GM23338 (cell line): Measurements from ENCODE around the gene ST6GALNAC1. TPM values are rescaled to one million over a fixed set of nuclear protein-coding genes. Genes with fewer than 3 reads are reported as not detected.

Experiments
- ATAC-seq: fragments of 200-7000 bp; cut with Tn5 transposase; 3 replicates; pipeline ENCODE4 v1.9.1; 2020
- DNase-seq: peaks from one replicate; pipeline ENCODE4 v3.0.0-alpha.2; 2015; ENCODE audit warnings: low spot score
- H2AFZ ChIP-seq: fragments of 200-600 bp; sonication (generic); 2 replicates; pipeline ENCODE4 v1.8.0; 2016; ENCODE audit warnings: antibody characterized with exemption, mild to moderate bottlenecking, moderate library complexity
- H3F3A ChIP-seq: fragments of 200-600 bp; sonication (generic); replicated peaks from 2 replicates; pipeline ENCODE4 v1.8.0; 2017; ENCODE audit warnings: antibody characterized with exemption, mixed run types, low read depth
- H3K27ac ChIP-seq: fragments of 200-600 bp; sonication (generic); 2 replicates; pipeline ENCODE4 v1.6.1; 2016; ENCODE audit warnings: low read depth
- H3K27me3 ChIP-seq: fragments of 200-600 bp; sonication (generic); 2 replicates; pipeline ENCODE4 v1.8.0; 2016; ENCODE audit warnings: mild to moderate bottlenecking, mixed run types, moderate library complexity; ENCODE audit not compliant: insufficient read depth
- H3K36me3 ChIP-seq: fragments of 200-600 bp; sonication (generic); 2 replicates; pipeline ENCODE4 v1.8.0; 2016; ENCODE audit warnings: mild to moderate bottlenecking; ENCODE audit not compliant: insufficient read depth
- H3K4me1 ChIP-seq: fragments of 200-600 bp; sonication (generic); 2 replicates; pipeline ENCODE4 v1.8.0; 2016; ENCODE audit warnings: mild to moderate bottlenecking, moderate library complexity; ENCODE audit not compliant: insufficient read depth
- H3K4me2 ChIP-seq: fragments of 200-600 bp; sonication (generic); 2 replicates; pipeline ENCODE4 v1.7.1; 2017; ENCODE audit warnings: mixed run types
- H3K4me3 ChIP-seq: fragments of 200-600 bp; sonication (generic); 2 replicates; pipeline ENCODE4 v1.6.1; 2016; ENCODE audit warnings: mixed run types
- H3K79me2 ChIP-seq: fragments of 200-600 bp; sonication (generic); replicated peaks from 2 replicates; pipeline ENCODE4 v1.8.0; 2017; ENCODE audit warnings: mild to moderate bottlenecking; ENCODE audit not compliant: insufficient read depth
- H3K9me2 ChIP-seq: fragments of 200-600 bp; sonication (generic); 2 replicates; pipeline ENCODE4 v1.8.0; 2017; ENCODE audit not compliant: insufficient read depth
- H4K20me1 ChIP-seq: fragments of 200-600 bp; sonication (generic); replicated peaks from 2 replicates; pipeline ENCODE4 v1.8.0; 2017; ENCODE audit warnings: mild to moderate bottlenecking; ENCODE audit not compliant: insufficient read depth
- H3K27ac Mint-ChIP-seq: 2 replicates; pipeline ENCODE4 v1.8.0; 2020; ENCODE audit warnings: inconsistent platforms, mild to moderate bottlenecking, moderate library complexity, mixed read lengths
- H3K27me3 Mint-ChIP-seq: 3 replicates; pipeline ENCODE4 v1.8.0; 2022; ENCODE audit warnings: low read depth, mild to moderate bottlenecking, moderate library complexity, mixed read lengths, inconsistent platforms; ENCODE audit not compliant: insufficient read depth, poor library complexity
- H3K36me3 Mint-ChIP-seq: 3 replicates; pipeline ENCODE4 v1.8.0; 2021; ENCODE audit warnings: low read depth, mild to moderate bottlenecking, inconsistent platforms, moderate library complexity, mixed read lengths
- H3K4me1 Mint-ChIP-seq: 3 replicates; pipeline ENCODE4 v1.8.0; 2020; ENCODE audit warnings: mild to moderate bottlenecking, inconsistent platforms, mixed read lengths
- H3K4me3 Mint-ChIP-seq: 3 replicates; pipeline ENCODE4 v1.8.0; 2021; ENCODE audit warnings: moderate library complexity, mild to moderate bottlenecking, inconsistent platforms, mixed read lengths
- H3K9me3 Mint-ChIP-seq: 3 replicates; pipeline ENCODE4 v1.8.0; 2020; ENCODE audit warnings: moderate library complexity, mild to moderate bottlenecking, inconsistent platforms, mixed read lengths
- CTCF ChIP-seq, 2 experiments: fragments of 200-600 bp in 1 of 2; sonication (generic) in 1 of 2; conservative IDR thresholded peaks; 2 replicates each; pipeline versions ENCODE4 v1.5.1 to v1.6.1; 2016 to 2017; ENCODE audit warnings: antibody characterized with exemption in 2 of 2, low read depth in 2 of 2, mild to moderate bottlenecking in 2 of 2, moderate library complexity in 1 of 2
- ETS1 ChIP-seq: IDR thresholded peaks from 2 replicates; pipeline ENCODE4 v1.6.1; 2016; ENCODE audit warnings: antibody characterized with exemption
- EZH2phosphoT487 ChIP-seq: fragments of 200-600 bp; sonication (generic); IDR thresholded peaks from one replicate; pipeline ENCODE4 v1.8.1; 2018; ENCODE audit warnings: antibody characterized with exemption; ENCODE audit not compliant: unreplicated experiment
- JUNB ChIP-seq: IDR thresholded peaks from one replicate; pipeline ENCODE4 v1.6.1; 2016; ENCODE audit warnings: antibody characterized with exemption; ENCODE audit not compliant: unreplicated experiment
- NANOG ChIP-seq: IDR thresholded peaks from 2 replicates; pipeline ENCODE4 v1.6.1; 2016; ENCODE audit warnings: antibody characterized with exemption, borderline replicate concordance
- ZNF114 ChIP-seq: fragments of 250-450 bp; sonication (Bioruptor Pico); IDR thresholded peaks from 2 replicates; pipeline ENCODE4 v1.5.0; 2020; ENCODE audit warnings: mild to moderate bottlenecking, moderate library complexity
- ZNF462 ChIP-seq: fragments of 250-450 bp; sonication (Bioruptor Pico); IDR thresholded peaks from 2 replicates; pipeline ENCODE4 v1.5.0; 2020; ENCODE audit warnings: mild to moderate bottlenecking, moderate library complexity
- polyA plus RNA-seq: library from polyadenylated mRNA; unstranded; fragments of >200 nt; fragmentation: Nextera tagmentation; extraction: Ambion mirVana; gene quantifications from 2 replicates; pipeline ENCODE4 v1.2.1, GENCODE V29; 2016
- total RNA-seq: library from RNA; depleted of rRNA; stranded (reverse); fragments of >200 nt; shearing (Covaris generic); gene quantifications from 2 replicates; pipeline ENCODE4 v1.2.3, GENCODE V29; 2014

Gene ST6GALNAC1
- total and polyA plus RNA-seq, 2 experiments from 2014 or later = not detected

- no peak for TF ChIP-seq ZNF462
- TF ChIP-seq ETS1 = no peak
- no peak for TF ChIP-seq JUNB
- no peak for TF ChIP-seq CTCF (conservative IDR thresholded peaks at IDR 0.05; ENCODE audit: low read depth in 2 of 2)
- no peak for TF ChIP-seq NANOG
- no peak for TF ChIP-seq ZNF114 (CRISPR knock-in tag)
These were observed 6.9 kb upstream of the ST6GALNAC1 start (continued) for GRCh38 chr17:76650504-76650903.

DNA sequence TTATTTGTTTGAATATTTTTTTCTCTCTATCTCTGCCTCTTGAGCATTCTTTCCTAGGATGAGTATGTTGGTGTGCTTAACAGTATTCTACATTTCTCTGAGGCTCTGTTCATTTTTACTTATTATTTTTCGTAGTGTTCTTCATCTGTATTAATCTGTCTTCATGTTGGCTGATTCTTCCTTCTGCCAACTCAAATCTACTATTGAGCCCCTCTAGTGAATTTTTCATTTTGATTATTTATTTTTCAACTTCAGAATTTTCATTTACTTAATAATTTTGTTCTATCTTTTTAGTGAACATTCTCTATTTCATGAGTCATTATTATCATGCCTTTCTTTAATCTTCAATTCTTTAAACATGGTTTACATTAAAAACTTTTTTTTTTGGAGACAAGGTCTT, 3.2 kb upstream of the ST6GALNAC1 start:
- no peak for ATAC-seq
- Histone ChIP-seq H3K79me2 (no peaks in the 10 kb centered on the region), H3F3A (no peaks in the 10 kb centered on the region), H3K27me3 (no peaks in the 10 kb centered on the region), H3K4me3 (no peak overlapping the region), H3K4me1 (no peaks in the 10 kb centered on the region), H3K4me2 (no peak overlapping the region), H3K36me3 (no peaks in the 10 kb centered on the region), H3K9me2 (peaks cover 9% of the 10 kb centered on the region; the same call in 1 of the 2 replicates), H3K27ac (no peak overlapping the region), H2AFZ (no peak overlapping the region), H4K20me1 (no peaks in the 10 kb centered on the region)
- DNase-seq = no peak
- no peaks in the 10 kb centered on the region for H3K4me1 Mint-ChIP-seq
- H3K27ac Mint-ChIP-seq = no peak overlapping the region
- no peaks in the 10 kb centered on the region for H3K36me3 Mint-ChIP-seq
- H3K27me3 Mint-ChIP-seq = peaks cover 6% of the 10 kb centered on the region
- H3K4me3 Mint-ChIP-seq = no peak overlapping the region
- no peaks in the 10 kb centered on the region; the same call in 2 of the 3 replicates for H3K9me3 Mint-ChIP-seq
- TF ChIP-seq NANOG = no peak
- TF ChIP-seq ZNF462 = no peak
- TF ChIP-seq EZH2phosphoT487 = no peak
- no peak for TF ChIP-seq ZNF114 (CRISPR knock-in tag)
